Muscle layer of colon (tissue), 2 donors: ENCODE data around the gene ARPC5L.
A peak's percentile ranks its signal among the peaks of the same experiment; 100 is the strongest.

ENCODE experiments used
- H3K27ac ChIP-seq: one replicate; pipeline ENCODE4 v1.7.0; 2013; ENCODE audit warnings: low read depth, mild to moderate bottlenecking, low read length, moderate library complexity
- H3K27me3 ChIP-seq, 2 donors: one replicate each; pipeline ENCODE4 v1.7.0; 2013; ENCODE audit warnings: low read length in 2 of 2, mild to moderate bottlenecking in 2 of 2; ENCODE audit not compliant: insufficient read depth in 2 of 2, control insufficient read depth in 1 of 2
- H3K36me3 ChIP-seq: one replicate; pipeline ENCODE4 v1.7.0; 2013; ENCODE audit warnings: mild to moderate bottlenecking, low read length; ENCODE audit not compliant: insufficient read depth
- H3K4me1 ChIP-seq: one replicate; pipeline ENCODE4 v1.7.0; 2013; ENCODE audit warnings: mild to moderate bottlenecking, low read length; ENCODE audit not compliant: insufficient read depth
- H3K4me3 ChIP-seq, 2 donors: one replicate each; pipeline ENCODE4 v1.7.0; 2013; ENCODE audit warnings: low read length in 2 of 2, low read depth in 1 of 2, mild to moderate bottlenecking in 1 of 2, moderate library complexity in 1 of 2
- H3K9ac ChIP-seq: one replicate; pipeline ENCODE4 v1.7.0; 2013; ENCODE audit warnings: low read length
- H3K9me3 ChIP-seq: one replicate; pipeline ENCODE4 v1.7.0; 2013; ENCODE audit warnings: mild to moderate bottlenecking, low read length
- donor health status: abdominal sarcoma.
- donor health status: Adenocarcinoma of cecum.

The ARPC5L gene

DNA sequence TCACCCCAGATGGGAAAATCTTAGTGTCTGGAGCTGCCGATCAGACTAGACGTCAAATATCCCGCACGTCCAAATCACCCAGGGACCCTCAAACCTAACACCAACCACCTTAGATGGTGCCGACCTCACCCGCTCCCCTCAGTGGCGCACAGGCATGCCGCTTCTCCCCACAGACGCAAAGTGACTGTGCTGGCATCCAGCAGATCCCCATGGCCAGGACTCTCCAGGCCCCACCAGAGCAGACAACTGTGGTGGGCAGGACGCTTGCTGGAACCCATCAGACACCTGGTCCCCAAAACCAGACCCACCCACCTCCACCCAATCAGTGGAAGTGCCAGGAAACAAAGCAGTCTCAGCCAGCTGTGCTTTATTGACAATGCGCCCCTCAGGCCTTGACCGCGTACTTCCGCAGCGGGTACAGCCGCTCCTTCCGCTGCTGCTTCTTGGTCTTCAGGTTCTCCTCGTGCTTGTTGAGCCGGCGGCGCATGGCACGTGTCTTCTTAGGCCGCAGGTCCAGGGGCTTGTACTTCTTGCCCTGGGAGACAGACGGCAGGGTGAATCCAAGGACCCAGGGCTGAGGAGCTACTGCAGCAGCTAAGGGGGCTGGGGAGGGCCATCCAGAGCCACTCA lies 4.3 kb upstream of the ARPC5L start:
- H3K9me3 ChIP-seq, result no peaks in the 10 kb centered on the region
- no peak overlapping the region for H3K27ac ChIP-seq
- no peak overlapping the region for H3K4me3 ChIP-seq
- peaks cover 37% of the 10 kb centered on the region for H3K36me3 ChIP-seq
- H3K9ac ChIP-seq, result no peak overlapping the region
- H3K4me1 ChIP-seq, result peaks cover 22% of the 10 kb centered on the region
- H3K27me3 ChIP-seq, result no peaks in the 10 kb centered on the region

DNA sequence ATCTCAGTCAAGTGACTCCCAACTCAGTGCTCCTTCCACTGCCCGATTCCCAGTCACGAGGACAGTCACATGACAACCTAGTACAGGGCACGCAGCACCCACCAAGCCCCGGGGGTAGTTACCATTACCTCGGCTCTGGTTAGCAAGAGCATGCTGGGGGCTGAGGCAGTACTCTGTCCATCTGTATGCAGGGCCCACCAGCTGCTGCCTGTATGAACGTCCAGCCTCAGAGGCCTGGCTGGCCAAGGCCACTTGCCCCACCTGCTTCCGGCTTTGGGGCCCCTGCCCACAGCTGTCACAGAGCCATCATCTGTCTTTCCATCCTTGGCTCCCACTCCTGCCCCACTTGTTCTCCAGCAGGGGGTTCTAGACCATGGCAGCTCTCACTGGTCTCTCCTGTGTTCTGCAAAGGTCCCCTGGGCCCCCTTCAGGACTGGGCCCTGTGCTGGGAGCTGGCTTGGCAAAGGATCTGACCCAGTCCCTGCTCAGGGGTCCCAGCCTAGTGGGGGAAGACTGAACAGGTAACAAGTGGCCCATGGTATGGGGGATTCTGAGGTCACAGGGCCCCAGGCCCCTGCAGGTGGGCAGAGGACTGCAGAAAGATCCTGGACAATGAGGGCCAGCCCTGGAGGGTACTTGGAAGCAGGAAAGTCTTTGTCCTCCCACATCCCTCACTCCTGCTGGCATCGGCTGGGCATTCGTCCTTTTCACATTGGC lies 3.4 kb upstream of the ARPC5L start:
- Histone ChIP-seq H3K27me3 (no peaks in the 10 kb centered on the region), H3K9ac (peak overlapping the region; percentile 13), H3K9me3 (no peaks in the 10 kb centered on the region), H3K36me3 (peaks cover 37% of the 10 kb centered on the region), H3K4me3 (no peak overlapping the region), H3K4me1 (peaks cover 18% of the 10 kb centered on the region), H3K27ac (no peak overlapping the region)

DNA sequence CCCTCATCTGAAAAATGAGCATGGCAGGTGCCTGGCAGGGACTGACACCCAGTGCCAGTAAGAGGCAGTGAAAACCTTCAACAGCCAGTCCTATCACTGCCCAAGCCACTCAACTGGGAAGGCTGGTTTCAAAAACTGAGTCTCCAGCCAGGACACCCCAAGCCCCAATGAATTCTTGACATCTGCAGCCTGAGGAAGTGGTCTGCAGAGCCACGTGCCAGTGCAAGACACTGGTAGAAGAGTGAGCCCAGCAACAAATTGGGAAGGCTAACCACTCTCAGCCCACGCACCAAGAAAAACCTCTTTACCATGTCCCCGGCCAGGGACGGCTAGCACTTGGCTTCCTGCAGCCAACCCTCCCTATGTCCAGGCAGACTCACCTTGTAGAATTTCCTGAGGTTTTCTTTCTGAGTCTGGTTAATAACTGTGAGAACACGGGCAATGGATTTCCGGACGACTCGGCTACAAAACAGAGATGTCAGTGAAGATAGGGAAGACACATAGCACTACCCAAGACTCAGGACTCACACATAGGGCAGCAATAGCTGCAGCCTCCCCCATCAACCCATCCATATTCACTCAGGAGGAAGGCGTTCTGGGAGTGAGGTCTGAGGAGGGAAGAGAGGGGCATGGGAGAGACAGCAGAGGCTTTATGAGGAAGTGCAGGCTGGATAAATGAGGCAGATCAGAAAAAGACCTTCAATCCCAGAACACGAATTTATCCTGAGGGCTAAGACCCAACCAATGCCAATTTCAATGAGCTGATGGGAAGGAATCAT lies 1.9 kb upstream of the ARPC5L start:
- Histone ChIP-seq H3K9me3 (no peaks in the 10 kb centered on the region), H3K4me1 (peaks cover 15% of the 10 kb centered on the region), H3K27me3 (no peaks in the 10 kb centered on the region), H3K9ac (peak overlapping the region; percentile 18), H3K4me3 (no peak overlapping the region), H3K36me3 (peaks cover 37% of the 10 kb centered on the region), H3K27ac (peak overlapping the region; percentile 17)

DNA sequence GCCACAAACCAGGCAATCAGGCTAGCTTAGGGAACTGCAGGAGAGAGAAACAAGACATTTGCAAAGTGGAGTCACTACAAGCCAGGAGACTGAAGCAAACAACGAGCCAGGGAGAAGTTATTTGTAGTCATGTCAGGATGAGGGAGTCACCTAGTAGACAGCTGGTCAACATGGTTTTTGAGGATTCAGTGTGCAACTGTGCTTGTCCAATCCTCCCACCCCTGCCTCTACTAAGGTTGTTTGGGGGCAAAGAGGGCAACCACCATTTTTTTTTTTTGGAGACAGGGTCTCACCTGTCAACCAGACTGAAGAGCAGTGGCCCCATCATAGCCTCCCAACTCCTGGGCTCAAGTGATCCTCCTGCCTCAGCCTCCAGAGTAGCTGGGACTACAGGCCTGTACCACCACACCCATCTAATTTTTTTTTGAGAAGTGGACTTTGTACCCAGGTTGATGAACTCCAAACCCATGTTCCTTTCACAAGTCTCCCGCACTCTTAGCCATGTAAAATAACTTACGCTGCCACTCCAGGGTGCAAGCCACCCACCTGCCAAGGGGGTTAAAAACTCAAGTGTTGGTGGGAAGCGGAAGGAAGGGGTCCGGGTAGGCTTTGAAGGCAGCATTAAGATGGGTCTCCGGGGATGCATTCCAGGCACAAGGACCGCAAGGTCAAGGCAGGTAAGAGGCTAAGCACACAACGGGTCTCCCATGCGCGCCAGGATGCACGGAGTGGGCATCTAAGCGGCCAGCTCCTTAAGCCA lies 1.2 kb upstream of the ARPC5L start:
- no peaks in the 10 kb centered on the region for H3K9me3 ChIP-seq
- H3K27me3 ChIP-seq, result no peaks in the 10 kb centered on the region
- peaks cover 15% of the 10 kb centered on the region for H3K4me1 ChIP-seq
- peaks cover 37% of the 10 kb centered on the region for H3K36me3 ChIP-seq
- H3K9ac ChIP-seq, result peak overlapping the region; percentile 18
- peak overlapping the region; percentile 84 to 93 for H3K4me3 ChIP-seq
- H3K27ac ChIP-seq, result peak overlapping the region; percentile 74

DNA sequence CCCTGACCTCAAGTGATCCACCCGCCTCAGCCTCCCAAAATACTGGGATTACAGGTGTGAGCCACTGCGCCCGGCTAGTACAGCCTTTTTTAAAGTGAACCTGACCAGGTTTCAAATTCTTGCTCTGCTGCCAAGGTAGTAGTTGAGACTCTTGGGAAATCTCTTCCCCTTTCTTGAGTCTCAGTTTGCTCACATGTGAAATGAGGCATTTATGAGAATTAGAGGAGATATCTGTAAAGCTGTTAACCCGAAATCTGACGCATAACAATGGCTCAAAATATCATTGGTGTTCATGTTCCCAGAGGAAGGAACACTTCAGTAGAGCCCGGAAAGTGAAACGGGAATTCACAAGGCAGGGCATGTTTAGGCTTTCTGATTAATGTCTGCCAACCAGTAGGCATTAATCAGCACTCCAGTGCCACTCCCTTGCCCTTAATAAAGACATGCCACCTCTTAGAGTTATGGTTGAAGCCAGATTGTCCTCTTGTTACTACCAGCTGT lies 1.5 kb downstream of the ARPC5L start:
- peaks cover 22% of the 10 kb centered on the region for H3K4me1 ChIP-seq
- H3K9me3 ChIP-seq, result no peaks in the 10 kb centered on the region
- no peaks in the 10 kb centered on the region for H3K27me3 ChIP-seq
- H3K36me3 ChIP-seq, result peaks cover 20% of the 10 kb centered on the region
- H3K9ac ChIP-seq, result no peak overlapping the region
- H3K27ac ChIP-seq, result no peak overlapping the region
- no peak overlapping the region for H3K4me3 ChIP-seq

DNA sequence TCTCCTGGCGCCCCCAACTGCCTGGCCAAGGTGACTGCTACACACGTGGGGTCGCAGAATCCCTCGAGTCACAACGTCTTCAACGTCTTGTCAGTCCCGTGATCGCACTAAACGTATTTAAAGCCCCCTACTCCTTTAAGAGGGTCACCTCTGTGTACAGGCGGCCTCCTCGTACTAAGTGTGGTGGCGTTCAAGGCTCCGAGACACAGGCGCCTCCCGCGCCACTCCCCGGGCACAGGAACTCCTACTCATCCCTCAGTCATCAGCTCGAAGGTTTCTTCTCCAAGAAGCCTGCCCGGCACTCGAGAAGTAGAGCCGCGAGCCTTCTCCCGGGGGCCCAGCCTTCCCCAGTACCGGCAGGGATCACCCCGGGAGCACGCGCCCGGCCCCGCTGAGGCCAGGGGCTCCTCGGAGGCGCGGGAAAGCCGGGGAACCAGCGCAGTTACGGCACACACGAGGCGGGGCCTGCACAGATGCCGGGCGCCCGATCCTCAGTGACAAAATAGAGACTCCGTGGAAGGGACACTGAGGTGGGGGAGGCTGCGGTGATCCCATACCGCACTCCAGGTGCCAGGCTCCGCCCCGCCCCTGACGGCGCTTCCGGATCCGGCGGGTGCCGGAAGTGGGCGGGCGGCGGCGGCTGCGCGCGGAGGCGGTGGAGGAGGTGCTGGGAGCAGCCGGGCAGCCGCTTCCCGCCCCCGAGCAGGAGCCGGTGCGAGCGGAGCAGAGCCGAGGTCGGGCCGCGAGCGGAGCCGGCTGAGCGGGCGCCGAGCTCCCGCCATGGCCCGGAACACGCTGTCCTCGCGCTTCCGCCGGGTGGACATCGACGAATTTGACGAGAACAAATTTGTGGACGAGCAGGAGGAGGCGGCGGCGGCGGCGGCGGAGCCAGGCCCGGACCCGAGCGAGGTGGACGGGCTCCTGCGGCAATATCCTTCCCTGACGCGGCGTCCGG lies 6.9 kb downstream of the ARPC5L start:
- H3K4me3 ChIP-seq, result peak overlapping the region; percentile 86 to 95
- no peaks in the 10 kb centered on the region for H3K9me3 ChIP-seq
- H3K27me3 ChIP-seq, result no peaks in the 10 kb centered on the region
- H3K36me3 ChIP-seq, result peaks cover 6% of the 10 kb centered on the region
- H3K27ac ChIP-seq, result peak overlapping the region; percentile 83
- peak overlapping the region; percentile 99 for H3K9ac ChIP-seq
- peaks cover 49% of the 10 kb centered on the region for H3K4me1 ChIP-seq

DNA sequence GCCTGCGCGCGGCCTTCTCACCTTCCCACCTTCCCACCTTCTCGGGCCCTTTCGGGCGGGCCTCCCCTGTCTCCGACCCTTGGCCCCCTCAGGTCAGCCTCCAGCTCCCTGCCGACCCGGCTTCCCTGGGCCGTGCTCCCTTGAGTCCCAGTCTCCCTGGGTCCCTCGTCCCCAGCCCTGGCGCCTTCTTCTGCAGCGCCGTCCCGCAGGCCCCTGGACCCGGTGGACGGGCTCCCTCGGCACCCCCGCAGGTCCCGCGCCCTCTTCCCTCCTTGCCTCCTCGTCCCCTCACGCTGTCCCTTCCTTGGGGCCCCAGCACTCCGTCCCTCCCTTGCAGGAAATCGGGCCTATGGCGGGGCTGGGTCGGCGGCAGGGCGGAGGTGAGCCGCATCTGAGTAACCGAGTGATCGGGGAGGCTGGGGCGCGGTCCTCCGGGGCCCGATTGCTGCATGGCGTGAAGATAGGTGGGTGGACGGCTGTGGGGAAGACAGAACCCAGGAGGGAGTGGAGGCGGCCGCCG lies 7.6 kb downstream of the ARPC5L start:
- Histone ChIP-seq H3K27me3 (no peaks in the 10 kb centered on the region), H3K27ac (peak overlapping the region; percentile 83), H3K4me1 (peaks cover 51% of the 10 kb centered on the region), H3K9ac (peak overlapping the region; percentile 46), H3K9me3 (no peaks in the 10 kb centered on the region), H3K36me3 (peaks cover 10% of the 10 kb centered on the region), H3K4me3 (peak overlapping the region; percentile 86 to 95)

DNA sequence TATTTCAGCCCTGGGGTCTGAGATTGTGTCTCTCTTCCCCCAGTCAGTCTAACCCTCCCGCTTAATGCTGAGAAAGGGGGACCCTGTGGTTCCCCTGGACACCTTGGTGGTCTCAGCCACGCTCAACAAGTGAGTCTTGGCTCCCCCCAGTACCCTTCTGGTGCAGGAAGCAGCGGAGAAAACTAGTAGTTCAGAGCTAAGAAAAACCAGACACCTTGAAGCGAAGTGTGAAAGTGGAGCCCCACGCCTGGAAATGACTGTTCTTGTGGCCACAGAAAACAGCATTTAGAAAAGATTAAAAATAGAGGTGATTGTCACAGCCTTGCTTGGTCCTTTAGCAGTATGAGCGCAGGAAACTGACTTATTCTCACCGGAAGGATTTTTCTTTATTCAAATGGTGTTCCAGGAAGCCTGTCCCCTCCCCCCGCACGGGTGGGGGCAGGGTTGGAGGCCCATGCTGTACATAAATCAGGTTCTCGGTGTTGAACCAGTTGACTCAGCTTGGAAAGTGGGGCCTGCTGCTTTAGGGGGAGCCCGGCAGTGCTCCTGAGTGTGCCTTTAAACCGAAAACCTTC lies 8.1 kb downstream of the ARPC5L start:
- peaks cover 15% of the 10 kb centered on the region for H3K36me3 ChIP-seq
- H3K4me3 ChIP-seq, result peak overlapping the region; percentile 86 to 95
- peak overlapping the region; percentile 46 for H3K9ac ChIP-seq
- peaks cover 51% of the 10 kb centered on the region for H3K4me1 ChIP-seq
- H3K27me3 ChIP-seq, result no peaks in the 10 kb centered on the region
- H3K27ac ChIP-seq, result peak overlapping the region; percentile 83
- H3K9me3 ChIP-seq, result no peaks in the 10 kb centered on the region

DNA sequence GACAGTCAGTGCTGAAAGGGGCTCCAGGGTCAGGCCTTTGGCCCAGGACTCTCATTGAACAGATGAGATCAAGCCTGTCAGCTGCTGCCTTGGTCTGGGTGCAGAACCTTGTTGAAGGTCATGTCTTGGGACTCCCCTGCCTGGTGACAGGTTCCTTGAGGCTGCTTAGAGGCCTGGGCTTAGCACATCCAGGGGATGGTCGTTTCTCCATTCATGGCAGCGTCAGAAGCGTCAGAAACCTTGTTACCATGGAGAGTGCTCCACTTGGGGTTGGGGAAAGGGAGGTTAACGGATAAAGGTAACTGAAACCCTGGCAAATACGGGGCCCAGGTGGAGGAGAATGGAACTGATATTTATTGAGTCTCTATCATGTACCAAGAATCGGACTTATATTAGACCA lies 8.8 kb downstream of the ARPC5L start:
- peak overlapping the region; percentile 46 for H3K9ac ChIP-seq
- peaks cover 51% of the 10 kb centered on the region for H3K4me1 ChIP-seq
- peak overlapping the region in 1 of 2 donors; percentile 95 for H3K4me3 ChIP-seq
- H3K36me3 ChIP-seq, result peaks cover 21% of the 10 kb centered on the region
- no peaks in the 10 kb centered on the region for H3K9me3 ChIP-seq
- peak overlapping the region; percentile 83 for H3K27ac ChIP-seq
- H3K27me3 ChIP-seq, result no peaks in the 10 kb centered on the region

DNA sequence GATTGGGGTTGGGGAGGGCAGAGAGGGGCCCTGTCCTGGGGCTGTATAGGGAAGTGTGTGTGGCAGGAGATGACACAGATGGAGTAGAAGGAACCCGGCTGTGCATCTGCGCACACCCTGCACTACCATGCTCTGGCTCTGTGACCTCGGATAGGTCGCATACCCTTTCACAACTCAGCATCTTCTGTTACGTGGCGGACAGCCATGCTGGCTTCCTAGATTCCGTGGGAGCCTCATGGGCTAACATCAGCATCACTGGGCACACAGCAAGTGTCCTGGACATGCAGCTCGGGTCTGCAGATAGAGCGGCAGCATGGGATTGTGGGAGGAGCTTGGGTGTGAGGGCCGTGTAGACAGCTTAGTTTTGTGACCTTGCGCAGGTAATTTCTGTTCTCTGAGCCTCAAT lies 9.2 kb downstream of the ARPC5L start:
- Histone ChIP-seq H3K4me3 (peak overlapping the region in 1 of 2 donors; percentile 95), H3K36me3 (peaks cover 24% of the 10 kb centered on the region), H3K9me3 (no peaks in the 10 kb centered on the region), H3K4me1 (peaks cover 51% of the 10 kb centered on the region), H3K27me3 (no peaks in the 10 kb centered on the region), H3K9ac (peak overlapping the region; percentile 15), H3K27ac (no peak overlapping the region)
